ENCODE data around the gene MXRA7.

The MXRA7 gene

DNA sequence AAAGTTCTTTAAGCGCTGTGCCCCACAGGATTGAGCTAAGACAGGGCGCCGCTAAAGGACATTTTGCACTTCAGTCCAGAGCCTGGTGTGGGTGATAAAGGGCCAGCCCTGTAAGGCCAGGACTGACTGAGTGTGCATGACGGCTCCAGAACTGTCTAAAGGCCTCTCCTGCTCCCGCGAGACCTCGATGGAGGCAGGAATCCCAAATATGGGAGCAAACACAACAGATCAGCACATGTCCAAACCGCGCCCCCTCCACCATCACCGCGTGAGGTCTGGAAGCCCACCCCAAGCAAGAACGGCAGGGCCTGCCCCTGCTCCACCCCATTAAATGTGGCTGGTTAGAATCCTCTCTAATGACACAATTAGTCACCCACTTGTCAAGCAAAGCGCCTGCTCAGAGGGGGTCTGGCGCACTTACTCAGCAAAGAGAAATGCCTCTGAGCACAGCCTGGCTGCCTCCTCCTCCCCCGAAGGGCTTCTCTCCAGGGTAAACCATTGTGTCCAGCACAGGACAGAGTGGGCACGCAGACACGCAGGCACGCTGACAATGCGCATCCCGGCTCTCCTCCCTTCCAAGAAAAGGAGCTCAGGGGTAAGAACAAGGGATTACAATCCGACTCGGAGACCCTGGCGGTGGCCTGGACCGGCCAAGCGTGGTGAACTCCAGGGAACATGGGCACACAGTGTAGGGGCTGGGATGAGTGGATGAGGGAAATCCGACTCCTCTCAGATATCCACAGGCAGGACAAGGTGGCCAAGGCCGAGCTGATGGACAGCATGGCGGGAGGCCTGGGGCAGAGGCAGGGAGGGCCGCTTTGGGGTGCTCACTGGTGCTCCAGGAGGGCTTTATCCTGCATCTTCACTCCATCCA lies 1.5 kb downstream of the MXRA7 start (continued):
- no peak for TF ChIP-seq SCRT2 (tag by site-specific recombination; IDR thresholded peaks at IDR 0.05)
- TF ChIP-seq, protein P1, sequence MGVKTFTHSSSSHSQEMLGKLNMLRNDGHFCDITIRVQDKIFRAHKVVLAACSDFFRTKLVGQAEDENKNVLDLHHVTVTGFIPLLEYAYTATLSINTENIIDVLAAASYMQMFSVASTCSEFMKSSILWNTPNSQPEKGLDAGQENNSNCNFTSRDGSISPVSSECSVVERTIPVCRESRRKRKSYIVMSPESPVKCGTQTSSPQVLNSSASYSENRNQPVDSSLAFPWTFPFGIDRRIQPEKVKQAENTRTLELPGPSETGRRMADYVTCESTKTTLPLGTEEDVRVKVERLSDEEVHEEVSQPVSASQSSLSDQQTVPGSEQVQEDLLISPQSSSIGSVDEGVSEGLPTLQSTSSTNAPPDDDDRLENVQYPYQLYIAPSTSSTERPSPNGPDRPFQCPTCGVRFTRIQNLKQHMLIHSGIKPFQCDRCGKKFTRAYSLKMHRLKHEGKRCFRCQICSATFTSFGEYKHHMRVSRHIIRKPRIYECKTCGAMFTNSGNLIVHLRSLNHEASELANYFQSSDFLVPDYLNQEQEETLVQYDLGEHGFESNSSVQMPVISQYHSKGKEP (tag by site-specific recombination; IDR thresholded peaks at IDR 0.05), result 0 out of 2 replicates have a peak, but pooled peaks have one; percentile 18
- peak; percentile 56; the same call in 1 of the 2 replicates for TF ChIP-seq IKZF3 (tag by site-specific recombination; IDR thresholded peaks at IDR 0.05)
- TF ChIP-seq ZBTB8A (tag by site-specific recombination; IDR thresholded peaks at IDR 0.05), result peak; percentile 80
- no peak for TF ChIP-seq ZNF623 (tag by site-specific recombination; IDR thresholded peaks at IDR 0.05)
- TF ChIP-seq OVOL3 (tag by site-specific recombination; IDR thresholded peaks at IDR 0.05), result no peak
- no peak for TF ChIP-seq ZNF138 (tag by site-specific recombination; IDR thresholded peaks at IDR 0.05; ENCODE audit: borderline replicate concordance)
- TF ChIP-seq, protein P2, sequence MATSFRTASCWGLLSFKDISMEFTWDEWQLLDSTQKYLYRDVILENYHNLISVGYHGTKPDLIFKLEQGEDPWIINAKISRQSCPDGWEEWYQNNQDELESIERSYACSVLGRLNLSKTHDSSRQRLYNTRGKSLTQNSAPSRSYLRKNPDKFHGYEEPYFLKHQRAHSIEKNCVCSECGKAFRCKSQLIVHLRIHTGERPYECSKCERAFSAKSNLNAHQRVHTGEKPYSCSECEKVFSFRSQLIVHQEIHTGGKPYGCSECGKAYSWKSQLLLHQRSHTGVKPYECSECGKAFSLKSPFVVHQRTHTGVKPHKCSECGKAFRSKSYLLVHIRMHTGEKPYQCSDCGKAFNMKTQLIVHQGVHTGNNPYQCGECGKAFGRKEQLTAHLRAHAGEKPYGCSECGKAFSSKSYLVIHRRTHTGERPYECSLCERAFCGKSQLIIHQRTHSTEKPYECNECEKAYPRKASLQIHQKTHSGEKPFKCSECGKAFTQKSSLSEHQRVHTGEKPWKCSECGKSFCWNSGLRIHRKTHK (tag by site-specific recombination; IDR thresholded peaks at IDR 0.05), result no peak
- peak; percentile 29; the same call in 1 of the 2 replicates for TF ChIP-seq ZNF324 (tag by site-specific recombination; IDR thresholded peaks at IDR 0.05)
- TF ChIP-seq ZEB2 (tag by site-specific recombination; IDR thresholded peaks at IDR 0.05), result peak; percentile 87
- TF ChIP-seq ZNF549 (tag by site-specific recombination; IDR thresholded peaks at IDR 0.05), result no peak
- no peak for TF ChIP-seq MZF1 (tag by site-specific recombination; IDR thresholded peaks at IDR 0.05; ENCODE audit: borderline replicate concordance)
- TF ChIP-seq YY2 (tag by site-specific recombination; IDR thresholded peaks at IDR 0.05), result no peak
- TF ChIP-seq ZNF175 (tag by site-specific recombination; IDR thresholded peaks at IDR 0.05), result no peak
- TF ChIP-seq, protein P3, sequence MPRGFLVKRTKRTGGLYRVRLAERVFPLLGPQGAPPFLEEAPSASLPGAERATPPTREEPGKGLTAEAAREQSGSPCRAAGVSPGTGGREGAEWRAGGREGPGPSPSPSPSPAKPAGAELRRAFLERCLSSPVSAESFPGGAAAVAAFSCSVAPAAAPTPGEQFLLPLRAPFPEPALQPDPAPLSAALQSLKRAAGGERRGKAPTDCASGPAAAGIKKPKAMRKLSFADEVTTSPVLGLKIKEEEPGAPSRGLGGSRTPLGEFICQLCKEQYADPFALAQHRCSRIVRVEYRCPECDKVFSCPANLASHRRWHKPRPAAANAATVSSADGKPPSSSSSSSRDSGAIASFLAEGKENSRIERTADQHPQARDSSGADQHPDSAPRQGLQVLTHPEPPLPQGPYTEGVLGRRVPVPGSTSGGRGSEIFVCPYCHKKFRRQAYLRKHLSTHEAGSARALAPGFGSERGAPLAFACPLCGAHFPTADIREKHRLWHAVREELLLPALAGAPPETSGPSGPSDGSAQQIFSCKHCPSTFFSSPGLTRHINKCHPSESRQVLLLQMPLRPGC (tag by site-specific recombination; IDR thresholded peaks at IDR 0.05), result peak; percentile 79
- TF ChIP-seq, protein P4, sequence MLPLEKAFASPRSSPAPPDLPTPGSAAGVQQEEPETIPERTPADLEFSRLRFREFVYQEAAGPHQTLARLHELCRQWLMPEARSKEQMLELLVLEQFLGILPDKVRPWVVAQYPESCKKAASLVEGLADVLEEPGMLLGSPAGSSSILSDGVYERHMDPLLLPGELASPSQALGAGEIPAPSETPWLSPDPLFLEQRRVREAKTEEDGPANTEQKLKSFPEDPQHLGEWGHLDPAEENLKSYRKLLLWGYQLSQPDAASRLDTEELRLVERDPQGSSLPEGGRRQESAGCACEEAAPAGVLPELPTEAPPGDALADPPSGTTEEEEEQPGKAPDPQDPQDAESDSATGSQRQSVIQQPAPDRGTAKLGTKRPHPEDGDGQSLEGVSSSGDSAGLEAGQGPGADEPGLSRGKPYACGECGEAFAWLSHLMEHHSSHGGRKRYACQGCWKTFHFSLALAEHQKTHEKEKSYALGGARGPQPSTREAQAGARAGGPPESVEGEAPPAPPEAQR (tag by site-specific recombination; IDR thresholded peaks at IDR 0.05), result no peak
- TF ChIP-seq ZFHX2 (tag by site-specific recombination; conservative IDR thresholded peaks at IDR 0.05), result peak; percentile 42
- TF ChIP-seq, protein P5, sequence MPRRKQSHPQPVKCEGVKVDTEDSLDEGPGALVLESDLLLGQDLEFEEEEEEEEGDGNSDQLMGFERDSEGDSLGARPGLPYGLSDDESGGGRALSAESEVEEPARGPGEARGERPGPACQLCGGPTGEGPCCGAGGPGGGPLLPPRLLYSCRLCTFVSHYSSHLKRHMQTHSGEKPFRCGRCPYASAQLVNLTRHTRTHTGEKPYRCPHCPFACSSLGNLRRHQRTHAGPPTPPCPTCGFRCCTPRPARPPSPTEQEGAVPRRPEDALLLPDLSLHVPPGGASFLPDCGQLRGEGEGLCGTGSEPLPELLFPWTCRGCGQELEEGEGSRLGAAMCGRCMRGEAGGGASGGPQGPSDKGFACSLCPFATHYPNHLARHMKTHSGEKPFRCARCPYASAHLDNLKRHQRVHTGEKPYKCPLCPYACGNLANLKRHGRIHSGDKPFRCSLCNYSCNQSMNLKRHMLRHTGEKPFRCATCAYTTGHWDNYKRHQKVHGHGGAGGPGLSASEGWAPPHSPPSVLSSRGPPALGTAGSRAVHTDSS (tag by site-specific recombination; IDR thresholded peaks at IDR 0.05), result no peak
- TF ChIP-seq ZNF596 (tag by site-specific recombination; IDR thresholded peaks at IDR 0.05), result no peak; the same call in 1 of the 2 replicates
- TF ChIP-seq ZFP69B (tag by site-specific recombination; IDR thresholded peaks at IDR 0.05), result peak; percentile 75; the same call in 1 of the 2 replicates
- TF ChIP-seq ZNF121 (tag by site-specific recombination; IDR thresholded peaks at IDR 0.05), result peak; percentile 18; the same call in 1 of the 2 replicates
- peak; percentile 56; the same call in 1 of the 2 replicates for TF ChIP-seq ZNF394 (tag by site-specific recombination; IDR thresholded peaks at IDR 0.05; ENCODE audit: borderline replicate concordance)
- peak; percentile 91 for TF ChIP-seq OSR2 (tag by site-specific recombination; IDR thresholded peaks at IDR 0.05)
- peak; percentile 69 for TF ChIP-seq WT1 (tag by site-specific recombination; IDR thresholded peaks at IDR 0.05)
- TF ChIP-seq EGR2 (tag by site-specific recombination; IDR thresholded peaks at IDR 0.05; ENCODE audit: low read depth), result 0 out of 2 replicates have a peak, but pooled peaks have one; percentile 32
- no peak for TF ChIP-seq ZSCAN16 (tag by site-specific recombination; IDR thresholded peaks at IDR 0.05)
- peak; percentile 97 for TF ChIP-seq KLF10 (tag by site-specific recombination; IDR thresholded peaks at IDR 0.05)
- no peak for TF ChIP-seq PRDM1 (tag by site-specific recombination; IDR thresholded peaks at IDR 0.05)
- TF ChIP-seq, protein P6, sequence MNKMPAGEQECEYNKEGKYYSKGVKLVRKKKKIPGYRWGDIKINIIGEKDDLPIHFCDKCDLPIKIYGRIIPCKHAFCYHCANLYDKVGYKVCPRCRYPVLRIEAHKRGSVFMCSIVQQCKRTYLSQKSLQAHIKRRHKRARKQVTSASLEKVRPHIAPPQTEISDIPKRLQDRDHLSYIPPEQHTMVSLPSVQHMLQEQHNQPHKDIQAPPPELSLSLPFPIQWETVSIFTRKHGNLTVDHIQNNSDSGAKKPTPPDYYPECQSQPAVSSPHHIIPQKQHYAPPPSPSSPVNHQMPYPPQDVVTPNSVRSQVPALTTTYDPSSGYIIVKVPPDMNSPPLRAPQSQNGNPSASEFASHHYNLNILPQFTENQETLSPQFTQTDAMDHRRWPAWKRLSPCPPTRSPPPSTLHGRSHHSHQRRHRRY (tag by site-specific recombination; IDR thresholded peaks at IDR 0.05), result no peak
- TF ChIP-seq, protein P7, sequence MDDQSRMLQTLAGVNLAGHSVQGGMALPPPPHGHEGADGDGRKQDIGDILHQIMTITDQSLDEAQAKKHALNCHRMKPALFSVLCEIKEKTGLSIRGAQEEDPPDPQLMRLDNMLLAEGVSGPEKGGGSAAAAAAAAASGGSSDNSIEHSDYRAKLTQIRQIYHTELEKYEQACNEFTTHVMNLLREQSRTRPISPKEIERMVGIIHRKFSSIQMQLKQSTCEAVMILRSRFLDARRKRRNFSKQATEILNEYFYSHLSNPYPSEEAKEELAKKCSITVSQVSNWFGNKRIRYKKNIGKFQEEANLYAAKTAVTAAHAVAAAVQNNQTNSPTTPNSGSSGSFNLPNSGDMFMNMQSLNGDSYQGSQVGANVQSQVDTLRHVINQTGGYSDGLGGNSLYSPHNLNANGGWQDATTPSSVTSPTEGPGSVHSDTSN (CRISPR knock-in tag; IDR thresholded peaks at IDR 0.05), result no peak; the same call in none of the 2 replicates

Measured in HEK293 (cell line).